H9 (cell line): Measurements from ENCODE around the gene SALL3. TPM values are rescaled to one million over a fixed set of nuclear protein-coding genes. Genes with fewer than 3 reads are reported as not detected.
A peak's percentile ranks its signal among the peaks of the same experiment; 100 is the strongest.

ENCODE experiments used
- DNase-seq: peaks from one replicate; pipeline ENCODE4 v3.0.0-alpha.2; 2017
- H2AFZ ChIP-seq: one replicate; pipeline ENCODE4 v1.6.1; 2013; ENCODE audit warnings: mild to moderate bottlenecking, low read length, control low read depth, moderate library complexity
- H2AK5ac ChIP-seq: 2 replicates; pipeline ENCODE4 v1.6.1; 2013; ENCODE audit warnings: low read length, control low read depth, mixed read lengths; ENCODE audit not compliant: insufficient read length
- H2BK120ac ChIP-seq: one replicate; pipeline ENCODE4 v1.6.1; 2013; ENCODE audit warnings: low read depth, mild to moderate bottlenecking, low read length, control low read depth, inconsistent platforms; ENCODE audit not compliant: poor library complexity, severe bottlenecking
- H2BK12ac ChIP-seq: 2 replicates; pipeline ENCODE4 v1.6.1; 2013; ENCODE audit warnings: low read length, control low read depth, mixed read lengths, low read depth; ENCODE audit not compliant: insufficient read length
- H2BK15ac ChIP-seq: 2 replicates; pipeline ENCODE4 v1.6.1; 2013; ENCODE audit warnings: low read depth, low read length, control low read depth
- H2BK20ac ChIP-seq: one replicate; pipeline ENCODE4 v1.6.1; 2013; ENCODE audit warnings: low read depth, mild to moderate bottlenecking, low read length, control low read depth, inconsistent platforms; ENCODE audit not compliant: poor library complexity, severe bottlenecking
- H2BK5ac ChIP-seq: 2 replicates; pipeline ENCODE4 v1.6.1; 2013; ENCODE audit warnings: low read length, control low read depth, mixed read lengths; ENCODE audit not compliant: insufficient read length
- H3K14ac ChIP-seq: 2 replicates; pipeline ENCODE4 v1.6.1; 2013; ENCODE audit warnings: low read length, control low read depth; ENCODE audit not compliant: insufficient read depth
- H3K18ac ChIP-seq: 2 replicates; pipeline ENCODE4 v1.6.1; 2013; ENCODE audit warnings: low read depth, mild to moderate bottlenecking, mixed read lengths, low read length, control low read depth; ENCODE audit not compliant: insufficient read length
- H3K23ac ChIP-seq: 2 replicates; pipeline ENCODE4 v1.6.1; 2013; ENCODE audit warnings: low read length, control low read depth, mixed read lengths, low read depth; ENCODE audit not compliant: insufficient read length
- H3K23me2 ChIP-seq: 2 replicates; pipeline ENCODE4 v1.6.1; 2013; ENCODE audit warnings: low read depth, mild to moderate bottlenecking, mixed read lengths, low read length, control low read depth; ENCODE audit not compliant: insufficient read length, poor library complexity, severe bottlenecking
- H3K27ac ChIP-seq: 2 replicates; pipeline ENCODE4 v1.5.1; 2013; ENCODE audit warnings: low read length, control low read depth, mixed read lengths, low read depth; ENCODE audit not compliant: insufficient read length
- H3K27me3 ChIP-seq: 2 replicates; pipeline ENCODE4 v1.6.1; 2013; ENCODE audit warnings: low read length, control low read depth, inconsistent platforms; ENCODE audit not compliant: insufficient read depth
- H3K4ac ChIP-seq: 2 replicates; pipeline ENCODE4 v1.6.1; 2013; ENCODE audit warnings: low read depth, mild to moderate bottlenecking, control low read depth, inconsistent platforms, low read length, moderate library complexity
- H3K4me1 ChIP-seq: 2 replicates; pipeline ENCODE4 v1.6.1; 2013; ENCODE audit warnings: low read length, control low read depth, inconsistent platforms; ENCODE audit not compliant: insufficient read depth
- H3K4me2 ChIP-seq: 2 replicates; pipeline ENCODE4 v1.6.1; 2013; ENCODE audit warnings: low read length, control low read depth, mixed read lengths; ENCODE audit not compliant: insufficient read length, insufficient read depth
- H3K56ac ChIP-seq: 2 replicates; pipeline ENCODE4 v1.6.1; 2013; ENCODE audit warnings: low read depth, mild to moderate bottlenecking, mixed read lengths, low read length, control low read depth; ENCODE audit not compliant: insufficient read length
- H3K79me1 ChIP-seq: 2 replicates; pipeline ENCODE4 v1.6.1; 2013; ENCODE audit warnings: low read depth, mild to moderate bottlenecking, moderate library complexity, low read length, control low read depth, inconsistent platforms; ENCODE audit not compliant: insufficient read depth, poor library complexity, severe bottlenecking
- H3K79me2 ChIP-seq: 2 replicates; pipeline ENCODE4 v1.6.1; 2013; ENCODE audit warnings: low read length, control low read depth, inconsistent platforms; ENCODE audit not compliant: insufficient read depth
- H3K9ac ChIP-seq: 2 replicates; pipeline ENCODE4 v1.6.1; 2013; ENCODE audit warnings: low read length, control low read depth, mixed read lengths; ENCODE audit not compliant: insufficient read length; ENCODE audit errors: extremely low read depth
- H3K9me3 ChIP-seq: one replicate; pipeline ENCODE4 v1.6.1; 2013; ENCODE audit warnings: low read depth, low read length, inconsistent platforms; ENCODE audit not compliant: control insufficient read depth
- H3T11ph ChIP-seq: one replicate; pipeline ENCODE4 v1.6.1; 2013; ENCODE audit warnings: mild to moderate bottlenecking, low read length, control low read depth, inconsistent platforms
- H4K20me1 ChIP-seq: one replicate; pipeline ENCODE4 v1.6.1; 2013; ENCODE audit not compliant: control insufficient read depth, insufficient read length, insufficient read depth
- H4K5ac ChIP-seq: 2 replicates; pipeline ENCODE4 v1.6.1; 2013; ENCODE audit warnings: low read depth, mild to moderate bottlenecking, mixed read lengths, low read length, control low read depth; ENCODE audit not compliant: insufficient read length
- H4K8ac ChIP-seq: replicated peaks from 2 replicates; pipeline ENCODE4 v1.6.1; 2013; ENCODE audit warnings: low read length, control low read depth, mixed read lengths, low read depth; ENCODE audit not compliant: insufficient read length
- H4K91ac ChIP-seq: 2 replicates; pipeline ENCODE4 v1.6.1; 2013; ENCODE audit warnings: low read depth, mild to moderate bottlenecking, moderate library complexity, mixed read lengths, low read length, control low read depth; ENCODE audit not compliant: insufficient read length
- H3K27ac Mint-ChIP-seq, 3 experiments: 2 replicates in 2 of 3; 3 replicates in 1 of 3; pipeline ENCODE4 v1.8.0; 2020 to 2021; ENCODE audit warnings: mixed read lengths in 3 of 3, mild to moderate bottlenecking in 1 of 3, moderate library complexity in 1 of 3
- H3K27me3 Mint-ChIP-seq: 2 replicates; pipeline ENCODE4 v1.8.0; 2021; ENCODE audit warnings: low read depth, mild to moderate bottlenecking, moderate library complexity, mixed read lengths
- H3K36me3 Mint-ChIP-seq, 3 experiments: 2 replicates in 2 of 3; 3 replicates in 1 of 3; pipeline ENCODE4 v1.8.0; 2020 to 2021; ENCODE audit warnings: low read depth in 3 of 3, mixed read lengths in 3 of 3; ENCODE audit not compliant: insufficient read depth in 1 of 3
- H3K4me1 Mint-ChIP-seq, 2 experiments: 2 replicates each; pipeline ENCODE4 v1.8.0; 2020; ENCODE audit warnings: mixed read lengths in 2 of 2
- H3K4me3 Mint-ChIP-seq, 2 experiments: 2 replicates in 1 of 2; 3 replicates in 1 of 2; pipeline ENCODE4 v1.8.0; 2020 to 2021; ENCODE audit warnings: mild to moderate bottlenecking in 2 of 2, mixed read lengths in 2 of 2, moderate library complexity in 1 of 2
- H3K9me3 Mint-ChIP-seq, 2 experiments: 2 replicates in 1 of 2; 3 replicates in 1 of 2; pipeline ENCODE4 v1.8.0; 2020; ENCODE audit warnings: mild to moderate bottlenecking in 2 of 2, mixed read lengths in 2 of 2, moderate library complexity in 1 of 2
- CTCF ChIP-seq: fragments of 200-600 bp; sonication (generic); conservative IDR thresholded peaks from 3 replicates; pipeline ENCODE4 v1.8.0; 2021; ENCODE audit warnings: antibody characterized with exemption, mild to moderate bottlenecking
- WGBS: extraction: QIAGEN DNeasy Blood & Tissue Kit; methylation state at CpG from one replicate; pipeline ENCODE4 v1.1.7; 2013; ENCODE audit warnings: missing lambda C conversion rate, low lambda C conversion rate, mixed read lengths; ENCODE audit not compliant: insufficient read length; ENCODE audit errors: extremely low coverage; 5-methylcytosine and 5-hydroxymethylcytosine counted together
- total RNA-seq: library from RNA; stranded (reverse); gene quantifications from 2 replicates; pipeline ENCODE4 v1.2.1, GENCODE V29; 2021

The SALL3 gene
- total RNA-seq, 1 experiment from 2014 or later: 52.4 TPM

DNA sequence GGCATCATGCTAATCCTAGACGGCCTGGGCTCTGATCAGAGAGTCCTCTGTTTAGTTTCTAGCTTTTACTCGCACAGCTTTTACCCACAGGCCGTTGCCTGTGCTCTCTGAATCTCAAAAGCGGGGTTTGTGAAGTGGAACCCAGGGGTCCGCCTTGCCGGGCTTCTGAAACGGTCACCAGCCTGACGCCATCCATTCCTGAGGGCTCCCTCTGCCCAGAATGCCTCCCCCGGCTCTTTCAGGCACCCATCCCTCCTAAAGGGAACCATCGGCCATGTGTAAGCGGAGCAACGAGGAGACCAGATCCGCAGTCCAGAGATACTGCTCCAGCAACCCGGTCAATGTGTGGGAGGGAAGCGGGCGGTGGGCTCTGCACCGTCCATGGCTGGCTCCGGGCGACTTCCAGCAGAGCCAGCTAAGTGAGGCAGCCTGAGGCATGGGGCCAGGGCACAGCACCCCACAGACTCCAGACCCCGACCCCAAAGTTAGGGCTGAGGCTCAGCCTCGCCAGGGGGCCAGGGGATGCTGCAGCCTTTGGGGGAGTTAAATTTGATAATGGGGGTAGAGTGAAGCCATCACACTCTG lies 28.8 kb downstream of the SALL3 start:
- Histone ChIP-seq H3K4me2 (no peak overlapping the region), H3K18ac (no peak overlapping the region), H2AK5ac (no peak overlapping the region), H2BK12ac (no peak overlapping the region), H4K20me1 (no peaks in the 10 kb centered on the region), H3K27me3 (no peaks in the 10 kb centered on the region), H3K9me3 (no peaks in the 10 kb centered on the region), H3K4ac (no peak overlapping the region), H4K5ac (no peak overlapping the region), H3K23me2 (no peaks in the 10 kb centered on the region), H3K56ac (no peak overlapping the region), H4K8ac (no peak overlapping the region), H2BK120ac (no peak overlapping the region), H2BK20ac (no peak overlapping the region), H2BK5ac (no peak overlapping the region), H3K27ac (no peak overlapping the region), H3K79me2 (no peaks in the 10 kb centered on the region), H3K14ac (no peak overlapping the region), H2AFZ (no peak overlapping the region), H4K91ac (no peak overlapping the region), H3K79me1 (no peaks in the 10 kb centered on the region), H3K4me1 (no peaks in the 10 kb centered on the region), H3K23ac (no peak overlapping the region), H2BK15ac (no peak overlapping the region; the same call in 1 of the 2 replicates), H3T11ph (no peak overlapping the region), H3K9ac (no peak overlapping the region)
- Mint-ChIP-seq H3K27me3 (no peaks in the 10 kb centered on the region; the same call in 1 of the 2 replicates), H3K9me3 (no peaks in the 10 kb centered on the region; a peak in 1 of 5 replicates), H3K27ac (peak overlapping the region in 1 of 3 experiments; percentile 75; a peak in 1 of 7 replicates), H3K4me1 (no peaks in the 10 kb centered on the region), H3K4me3 (no peak overlapping the region), H3K36me3 (peaks cover 0 to 7% (median 2%) of the 10 kb centered on the region in 3 experiments; a peak in 3 of 7 replicates)
- WGBS: no CpG with 5 or more reads among the region's 21 CpGs
- no peak for TF ChIP-seq CTCF
- no peak for DNase-seq
